Glomerular endothelial cell (primary cell): ENCODE measurements around the gene CBX8. TPM values are rescaled to one million over a fixed set of nuclear protein-coding genes. Genes with fewer than 3 reads are reported as not detected.

ENCODE experiments used
- DNase-seq: peaks from one replicate; pipeline ENCODE4 v3.0.0-alpha.2; 2011; ENCODE audit warnings: low read depth, low spot score; ENCODE audit errors: extremely low read depth
- total RNA-seq: library from RNA; depleted of rRNA; stranded (reverse); fragments of >200 nt; gene quantifications from 2 replicates; pipeline ENCODE4 v1.2.3, GENCODE V29; 2015

Gene CBX8
- total RNA-seq, 1 donor from 2014 or later = 2.1 TPM

GRCh38 chr17:79795795-79796443, 958 bp downstream of the CBX8 start:
- DNase-seq = no peak

- no peak for DNase-seq
Measured at GRCh38 chr17:79794659-79795511, 2.0 kb downstream of the CBX8 start.

GRCh38 chr17:79793924-79794304, 3.0 kb downstream of the CBX8 start:
- no peak for DNase-seq

- no peak for DNase-seq
Measured at GRCh38 chr17:79792984-79793923, 3.6 kb downstream of the CBX8 start.

- no peak for DNase-seq
Measured at GRCh38 chr17:79792341-79792871, 4.5 kb downstream of the CBX8 start.

- DNase-seq = no peak
Measured at GRCh38 chr17:79791735-79792161, 5.1 kb downstream of the CBX8 start.

- DNase-seq = no peak
Measured at GRCh38 chr17:79790805-79791734, 5.8 kb downstream of the CBX8 start.

GRCh38 chr17:79789943-79790804, 6.7 kb downstream of the CBX8 start:
- no peak for DNase-seq

GRCh38 chr17:79788989-79789942, 7.6 kb downstream of the CBX8 start:
- no peak for DNase-seq

- DNase-seq = no peak
Measured at GRCh38 chr17:79788455-79788854, 8.4 kb downstream of the CBX8 start.

- DNase-seq = no peak
Measured at GRCh38 chr17:79786930-79787643, 9.8 kb downstream of the CBX8 start.

- no peak for DNase-seq
Measured at GRCh38 chr17:79785900-79786810, 10.7 kb downstream of the CBX8 start.

- DNase-seq = no peak
Measured at GRCh38 chr17:79785017-79785899, 11.6 kb downstream of the CBX8 start.

- DNase-seq = no peak
Measured at GRCh38 chr17:79784353-79785016, 12.4 kb downstream of the CBX8 start.
